Vagina (tissue), 2 donors: ENCODE data around the gene CRIP2. TPM values are rescaled to one million over a fixed set of nuclear protein-coding genes. Genes with fewer than 3 reads are reported as not detected.

ENCODE experiments used
- DNase-seq, 2 donors: peaks; one replicate each; pipeline ENCODE4 v3.0.0-alpha.2; 2017; ENCODE audit errors: extremely low spot score in 2 of 2
- H3K27ac ChIP-seq: fragments of 200-600 bp; sonication (generic); one replicate; pipeline ENCODE4 v1.5.1; 2019
- H3K27me3 ChIP-seq: fragments of 200-600 bp; sonication (generic); one replicate; pipeline ENCODE4 v1.5.1; 2019
- H3K36me3 ChIP-seq, 2 donors: fragments of 200-600 bp; sonication (generic); one replicate each; pipeline ENCODE4 v1.5.1; 2017 to 2019
- H3K4me1 ChIP-seq: fragments of 200-600 bp; sonication (generic); one replicate; pipeline ENCODE4 v1.5.1; 2019
- H3K4me3 ChIP-seq, 2 donors: fragments of 200-600 bp; sonication (generic); 1 replicate in 1 of 2; 2 replicates in 1 of 2; pipeline ENCODE4 v1.5.1; 2016 to 2019
- H3K9me3 ChIP-seq: fragments of 200-600 bp; sonication (generic); one replicate; pipeline ENCODE4 v1.5.1; 2019
- POLR2A ChIP-seq, 2 donors: fragments of 450-650 bp; IDR thresholded peaks; one replicate each; pipeline ENCODE4 v1.6.1; 2017; ENCODE audit warnings: antibody characterized with exemption in 2 of 2, mild to moderate bottlenecking in 2 of 2, moderate library complexity in 2 of 2
- POLR2AphosphoS5 ChIP-seq, 2 donors: sonication (generic); formaldehyde crosslinking; IDR thresholded peaks; one replicate each; pipeline ENCODE4 v1.9.0; 2017; ENCODE audit warnings: antibody characterized with exemption in 2 of 2, mild to moderate bottlenecking in 2 of 2, low read depth in 1 of 2; ENCODE audit not compliant: insufficient read depth in 1 of 2
- intact Hi-C: fragments of 100-400 bp; cut with DNase I; formaldehyde crosslinking; loops from one replicate; pipeline ENCODE4 v1.15.1; 2023
- total RNA-seq: library from RNA; depleted of rRNA; stranded (reverse); fragments of >200 nt; gene quantifications from one replicate; pipeline ENCODE4 v1.2.3, GENCODE V29; 2016
- TF ChIP-seq, protein P1 (sequence below), 3 experiments: fragments of 450-650 bp in 2 of 3; fragments of 200-600 bp in 1 of 3; sonication (generic) in 1 of 3; IDR thresholded peaks; one replicate each; pipeline ENCODE4 v1.5.1; 2017 to 2019; ENCODE audit warnings: antibody characterized with exemption in 3 of 3, mild to moderate bottlenecking in 2 of 3, moderate library complexity in 2 of 3

The CRIP2 gene
- total RNA-seq, 1 donor from 2014 or later: 126 TPM

GRCh38 chr14:105450864-105451720 lies 23.5 kb upstream of the CRIP2 start:
- Histone ChIP-seq H3K4me3 (no peak overlapping the region), H3K9me3 (no peaks in the 10 kb centered on the region), H3K27me3 (no peaks in the 10 kb centered on the region), H3K27ac (no peak overlapping the region), H3K36me3 (peaks cover 0 to 43% of the 10 kb centered on the region in 2 donors), H3K4me1 (peaks cover 12% of the 10 kb centered on the region)
- intact Hi-C loops: no loop called here
- no peak for DNase-seq
- no peak for TF ChIP-seq POLR2A (IDR thresholded peaks at IDR 0.05)
- TF ChIP-seq, protein P1, sequence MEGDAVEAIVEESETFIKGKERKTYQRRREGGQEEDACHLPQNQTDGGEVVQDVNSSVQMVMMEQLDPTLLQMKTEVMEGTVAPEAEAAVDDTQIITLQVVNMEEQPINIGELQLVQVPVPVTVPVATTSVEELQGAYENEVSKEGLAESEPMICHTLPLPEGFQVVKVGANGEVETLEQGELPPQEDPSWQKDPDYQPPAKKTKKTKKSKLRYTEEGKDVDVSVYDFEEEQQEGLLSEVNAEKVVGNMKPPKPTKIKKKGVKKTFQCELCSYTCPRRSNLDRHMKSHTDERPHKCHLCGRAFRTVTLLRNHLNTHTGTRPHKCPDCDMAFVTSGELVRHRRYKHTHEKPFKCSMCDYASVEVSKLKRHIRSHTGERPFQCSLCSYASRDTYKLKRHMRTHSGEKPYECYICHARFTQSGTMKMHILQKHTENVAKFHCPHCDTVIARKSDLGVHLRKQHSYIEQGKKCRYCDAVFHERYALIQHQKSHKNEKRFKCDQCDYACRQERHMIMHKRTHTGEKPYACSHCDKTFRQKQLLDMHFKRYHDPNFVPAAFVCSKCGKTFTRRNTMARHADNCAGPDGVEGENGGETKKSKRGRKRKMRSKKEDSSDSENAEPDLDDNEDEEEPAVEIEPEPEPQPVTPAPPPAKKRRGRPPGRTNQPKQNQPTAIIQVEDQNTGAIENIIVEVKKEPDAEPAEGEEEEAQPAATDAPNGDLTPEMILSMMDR (IDR thresholded peaks at IDR 0.05): no peak
- no peak for TF ChIP-seq POLR2AphosphoS5 (IDR thresholded peaks at IDR 0.05; ENCODE audit: insufficient read depth in 1 of 2, low read depth in 1 of 2)

DNA sequence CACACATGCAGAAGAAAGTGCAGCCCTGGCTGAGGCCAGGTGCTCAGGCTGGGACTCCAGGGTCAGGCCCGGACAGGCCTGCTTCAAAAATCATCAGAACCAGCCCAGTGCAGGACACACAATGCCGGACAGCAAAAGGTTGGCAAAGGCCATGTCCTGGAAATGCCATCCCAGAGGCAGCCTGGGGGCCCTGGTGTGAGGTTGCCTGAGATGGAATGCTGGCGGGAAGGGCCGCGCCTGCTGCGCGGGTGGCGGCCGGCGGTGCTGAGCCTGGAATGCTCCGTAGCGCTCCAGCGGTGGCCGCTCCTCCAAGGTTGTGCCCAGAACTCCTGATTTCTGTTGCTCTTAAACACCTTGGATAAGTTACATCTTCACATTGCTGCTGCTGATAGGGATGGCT lies 21.7 kb upstream of the CRIP2 start:
- H3K27ac ChIP-seq: no peak overlapping the region
- intact Hi-C loops: no loop called here

DNA sequence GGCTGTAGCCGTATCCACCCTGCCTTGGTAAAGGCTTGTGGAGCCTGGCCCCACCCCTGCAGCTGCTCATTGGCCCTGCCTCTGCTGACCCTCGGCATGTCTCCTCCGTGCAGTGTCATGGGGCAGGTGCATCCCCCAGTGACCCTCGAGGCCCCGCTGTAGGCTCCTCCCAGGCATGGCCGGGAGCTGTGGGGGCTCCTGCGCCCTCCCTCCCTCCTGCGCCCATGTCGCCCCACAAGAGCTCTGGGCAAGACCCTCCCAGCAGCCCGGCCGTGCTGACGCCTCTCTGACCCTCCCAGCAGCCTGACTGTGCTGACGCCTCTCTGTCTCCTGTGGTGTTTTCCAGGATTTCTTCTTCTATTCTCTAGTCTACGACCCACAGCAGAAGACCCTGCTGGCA lies 20.8 kb upstream of the CRIP2 start:
- intact Hi-C loops: no loop called here
- DNase-seq: no peak

More for the DNA sequence above, 21.7 kb upstream of the CRIP2 start:
- peaks cover 0 to 52% of the 10 kb centered on the region in 2 donors for H3K36me3 ChIP-seq
- no peaks in the 10 kb centered on the region for H3K9me3 ChIP-seq
- H3K27me3 ChIP-seq: no peaks in the 10 kb centered on the region
- no peak for DNase-seq
- H3K4me3 ChIP-seq: no peak overlapping the region
- H3K4me1 ChIP-seq: peaks cover 12% of the 10 kb centered on the region
- TF ChIP-seq POLR2A (IDR thresholded peaks at IDR 0.05): no peak
- TF ChIP-seq, protein P1 (IDR thresholded peaks at IDR 0.05): no peak
- TF ChIP-seq POLR2AphosphoS5 (IDR thresholded peaks at IDR 0.05; ENCODE audit: insufficient read depth in 1 of 2, low read depth in 1 of 2): no peak

GRCh38 chr14:105455086-105455640 lies 19.5 kb upstream of the CRIP2 start:
- no peak for DNase-seq
- intact Hi-C loops: no loop called here
- Histone ChIP-seq H3K4me3 (no peak overlapping the region), H3K4me1 (no peaks in the 10 kb centered on the region), H3K27ac (no peak overlapping the region), H3K36me3 (peaks cover 0 to 48% of the 10 kb centered on the region in 2 donors), H3K27me3 (no peaks in the 10 kb centered on the region), H3K9me3 (no peaks in the 10 kb centered on the region)
- TF ChIP-seq POLR2A (IDR thresholded peaks at IDR 0.05) (no peak), POLR2AphosphoS5 (IDR thresholded peaks at IDR 0.05; ENCODE audit: insufficient read depth in 1 of 2, low read depth in 1 of 2) (no peak)
- TF ChIP-seq, protein P1 (IDR thresholded peaks at IDR 0.05): no peak

More for the DNA sequence above, 20.8 kb upstream of the CRIP2 start:
- H3K4me3 ChIP-seq: no peak overlapping the region
- H3K9me3 ChIP-seq: no peaks in the 10 kb centered on the region
- TF ChIP-seq POLR2A (IDR thresholded peaks at IDR 0.05): no peak
- no peak for TF ChIP-seq POLR2AphosphoS5 (IDR thresholded peaks at IDR 0.05; ENCODE audit: insufficient read depth in 1 of 2, low read depth in 1 of 2)
- TF ChIP-seq, protein P1 (IDR thresholded peaks at IDR 0.05): no peak
- peaks cover 0 to 52% of the 10 kb centered on the region in 2 donors for H3K36me3 ChIP-seq
- H3K27ac ChIP-seq: no peak overlapping the region
- peaks cover 5% of the 10 kb centered on the region for H3K4me1 ChIP-seq
- H3K27me3 ChIP-seq: no peaks in the 10 kb centered on the region
